ENCODE measurements around the gene ING2.
"Not testable (repeated sequence)": the region's sequence is repeated elsewhere in the genome, so short reads cannot be mapped to it uniquely, and the experiment has no call there.

ING2 gene

GRCh38 chr4:183550345-183551093 is 45.7 kb downstream of the ING2 start:
- no peak for DNase-seq

- no peak for DNase-seq
Measured at GRCh38 chr4:183552274-183553146, 47.7 kb downstream of the ING2 start.

- DNase-seq: not testable (repeated sequence)
Measured at GRCh38 chr4:183553147-183553478, 48.3 kb downstream of the ING2 start.

- no peak for DNase-seq
Measured at GRCh38 chr4:183553601-183554345, 48.9 kb downstream of the ING2 start.

- DNase-seq: no peak
Measured at GRCh38 chr4:183554346-183554686, 49.5 kb downstream of the ING2 start.

GRCh38 chr4:183554878-183555585 is 50.2 kb downstream of the ING2 start:
- no peak for DNase-seq

- DNase-seq: no peak
Measured at GRCh38 chr4:183556947-183557346, 52.1 kb downstream of the ING2 start.

GRCh38 chr4:183557611-183558010 is 52.8 kb downstream of the ING2 start:
- DNase-seq: no peak

GRCh38 chr4:183558873-183559272 is 54.0 kb downstream of the ING2 start:
- no peak for DNase-seq

GRCh38 chr4:183561905-183562304 is 57.0 kb downstream of the ING2 start:
- DNase-seq: no peak
